ENCODE data around the gene SAMD9L. TPM values are rescaled to one million over a fixed set of nuclear protein-coding genes. Genes with fewer than 3 reads are reported as not detected.

SAMD9L gene
- total RNA-seq: 10 to 100 TPM; 18.6 to 21.5 TPM

- peak within 1 kb of the TSS; percentile 84 for H3K4me3 Mint-ChIP-seq
- peak within 1 kb of the TSS; percentile 86 for H3K27ac Mint-ChIP-seq
- H3K9me3 Mint-ChIP-seq: peaks cover 4% of the 10 kb centered on the region
- peaks cover 24% of the 10 kb centered on the region for H3K4me1 Mint-ChIP-seq
- peaks cover 31% of the 10 kb centered on the region for H3K36me3 Mint-ChIP-seq
- no peak for DNase-seq
- no peaks in the 10 kb centered on the region for H3K27me3 Mint-ChIP-seq
Measured at GRCh38 chr7:93148144-93148543, at the start of gene SAMD9L. SAMD9L (minus strand) TSS chr7:93148385; CDS start chr7:93135971, 12,414 bp downstream.

- no peak for DNase-seq
- Mint-ChIP-seq H3K27ac (no peak overlapping the region), H3K27me3 (peaks cover 39% of the 10 kb centered on the region), H3K9me3 (no peaks in the 10 kb centered on the region), H3K4me1 (no peaks in the 10 kb centered on the region), H3K4me3 (no peak overlapping the region), H3K36me3 (no peaks in the 10 kb centered on the region)
Measured at GRCh38 chr7:93196336-93196735, 48.2 kb upstream of the SAMD9L start.

- peaks cover 51% of the 10 kb centered on the region for H3K27me3 Mint-ChIP-seq
- H3K9me3 Mint-ChIP-seq: no peaks in the 10 kb centered on the region
- H3K4me1 Mint-ChIP-seq: no peaks in the 10 kb centered on the region
- DNase-seq: no peak
- no peak overlapping the region for H3K27ac Mint-ChIP-seq
- no peak overlapping the region for H3K4me3 Mint-ChIP-seq
- no peaks in the 10 kb centered on the region for H3K36me3 Mint-ChIP-seq
Measured at GRCh38 chr7:93194386-93194785, 46.2 kb upstream of the SAMD9L start.

GRCh38 chr7:93188870-93189634, 40.9 kb upstream of the SAMD9L start:
- Mint-ChIP-seq H3K36me3 (no peaks in the 10 kb centered on the region), H3K4me1 (peaks cover 8% of the 10 kb centered on the region), H3K4me3 (no peak overlapping the region), H3K9me3 (no peaks in the 10 kb centered on the region), H3K27me3 (peaks cover 57% of the 10 kb centered on the region), H3K27ac (no peak overlapping the region)
- no peak for DNase-seq

- H3K4me1 Mint-ChIP-seq: peaks cover 8% of the 10 kb centered on the region
- no peaks in the 10 kb centered on the region for H3K36me3 Mint-ChIP-seq
- peak; percentile 14 for DNase-seq
- H3K4me3 Mint-ChIP-seq: no peak overlapping the region
- H3K27me3 Mint-ChIP-seq: peaks cover 51% of the 10 kb centered on the region
- H3K27ac Mint-ChIP-seq: no peak overlapping the region
- H3K9me3 Mint-ChIP-seq: no peaks in the 10 kb centered on the region
Measured at GRCh38 chr7:93185303-93186027, 37.3 kb upstream of the SAMD9L start.

GRCh38 chr7:93179173-93179572, 31.0 kb upstream of the SAMD9L start:
- H3K4me3 Mint-ChIP-seq: no peak overlapping the region
- no peak overlapping the region for H3K27ac Mint-ChIP-seq
- H3K9me3 Mint-ChIP-seq: no peaks in the 10 kb centered on the region
- H3K36me3 Mint-ChIP-seq: no peaks in the 10 kb centered on the region
- peaks cover 32% of the 10 kb centered on the region for H3K27me3 Mint-ChIP-seq
- no peak for DNase-seq
- no peaks in the 10 kb centered on the region for H3K4me1 Mint-ChIP-seq

- no peaks in the 10 kb centered on the region for H3K9me3 Mint-ChIP-seq
- H3K27me3 Mint-ChIP-seq: peaks cover 25% of the 10 kb centered on the region
- no peaks in the 10 kb centered on the region for H3K36me3 Mint-ChIP-seq
Measured at GRCh38 chr7:93178213-93178612, 30.0 kb upstream of the SAMD9L start.

GRCh38 chr7:93176992-93177580, 28.9 kb upstream of the SAMD9L start:
- no peak for DNase-seq
- Mint-ChIP-seq H3K4me3 (no peak overlapping the region), H3K9me3 (peaks cover 2% of the 10 kb centered on the region), H3K4me1 (no peaks in the 10 kb centered on the region), H3K27ac (no peak overlapping the region), H3K36me3 (no peaks in the 10 kb centered on the region), H3K27me3 (peaks cover 20% of the 10 kb centered on the region)

More at GRCh38 chr7:93178213-93178612, 30.0 kb upstream of the SAMD9L start:
- H3K27ac Mint-ChIP-seq: no peak overlapping the region
- H3K4me3 Mint-ChIP-seq: no peak overlapping the region
- no peak for DNase-seq
- H3K4me1 Mint-ChIP-seq: no peaks in the 10 kb centered on the region

- H3K36me3 Mint-ChIP-seq: peaks cover 5% of the 10 kb centered on the region
- H3K4me3 Mint-ChIP-seq: no peak overlapping the region
Measured at GRCh38 chr7:93175219-93175618, 27.0 kb upstream of the SAMD9L start.

GRCh38 chr7:93172683-93173082, 24.5 kb upstream of the SAMD9L start:
- Mint-ChIP-seq H3K9me3 (peaks cover 19% of the 10 kb centered on the region), H3K4me1 (no peaks in the 10 kb centered on the region), H3K36me3 (peaks cover 5% of the 10 kb centered on the region), H3K27me3 (peaks cover 22% of the 10 kb centered on the region), H3K4me3 (no peak overlapping the region), H3K27ac (no peak overlapping the region)
- DNase-seq: no peak

More at GRCh38 chr7:93175219-93175618, 27.0 kb upstream of the SAMD9L start:
- Mint-ChIP-seq H3K4me1 (no peaks in the 10 kb centered on the region), H3K27me3 (peaks cover 22% of the 10 kb centered on the region), H3K27ac (no peak overlapping the region), H3K9me3 (peaks cover 11% of the 10 kb centered on the region)
- no peak for DNase-seq

- no peak for DNase-seq
- H3K36me3 Mint-ChIP-seq: peaks cover 5% of the 10 kb centered on the region
Measured at GRCh38 chr7:93171606-93172226, 23.5 kb upstream of the SAMD9L start.

GRCh38 chr7:93165447-93165846, 17.3 kb upstream of the SAMD9L start:
- Mint-ChIP-seq H3K4me1 (peaks cover 4% of the 10 kb centered on the region), H3K27ac (no peak overlapping the region), H3K36me3 (no peaks in the 10 kb centered on the region), H3K4me3 (no peak overlapping the region), H3K27me3 (no peaks in the 10 kb centered on the region), H3K9me3 (peaks cover 31% of the 10 kb centered on the region)
- no peak for DNase-seq

More at GRCh38 chr7:93171606-93172226, 23.5 kb upstream of the SAMD9L start:
- Mint-ChIP-seq H3K27me3 (peaks cover 14% of the 10 kb centered on the region), H3K4me3 (no peak overlapping the region), H3K4me1 (no peaks in the 10 kb centered on the region), H3K27ac (no peak overlapping the region), H3K9me3 (peaks cover 25% of the 10 kb centered on the region)

GRCh38 chr7:93164766-93165165, 16.6 kb upstream of the SAMD9L start:
- Mint-ChIP-seq H3K27me3 (no peaks in the 10 kb centered on the region), H3K36me3 (no peaks in the 10 kb centered on the region), H3K27ac (no peak overlapping the region), H3K9me3 (peaks cover 31% of the 10 kb centered on the region), H3K4me1 (peaks cover 4% of the 10 kb centered on the region), H3K4me3 (no peak overlapping the region)
- DNase-seq: no peak

- Mint-ChIP-seq H3K4me1 (peaks cover 4% of the 10 kb centered on the region), H3K4me3 (no peak overlapping the region), H3K27me3 (no peaks in the 10 kb centered on the region), H3K9me3 (peaks cover 15% of the 10 kb centered on the region), H3K36me3 (no peaks in the 10 kb centered on the region), H3K27ac (no peak overlapping the region)
- DNase-seq: no peak
Measured at GRCh38 chr7:93161181-93161762, 13.1 kb upstream of the SAMD9L start.

GRCh38 chr7:93160410-93160809, 12.2 kb upstream of the SAMD9L start:
- Mint-ChIP-seq H3K4me1 (no peaks in the 10 kb centered on the region), H3K9me3 (peaks cover 15% of the 10 kb centered on the region), H3K27ac (no peak overlapping the region), H3K4me3 (no peak overlapping the region), H3K36me3 (no peaks in the 10 kb centered on the region), H3K27me3 (no peaks in the 10 kb centered on the region)
- no peak for DNase-seq
